GM21576 (cell line): ENCODE results near the gene FLYWCH1.
A peak's percentile ranks its signal among the peaks of the same experiment; 100 is the strongest.

Source experiments
- ATAC-seq: cut with Tn5 transposase; IDR thresholded peaks from one replicate; pipeline ENCODE4 v1.9.1; 2021; ENCODE audit warnings: mild to moderate bottlenecking, moderate library complexity; ENCODE audit not compliant: unreplicated experiment

FLYWCH1 gene

GRCh38 chr16:2966808-2967191 lies 55.1 kb downstream of the FLYWCH1 start:
- ATAC-seq: no peak

DNA sequence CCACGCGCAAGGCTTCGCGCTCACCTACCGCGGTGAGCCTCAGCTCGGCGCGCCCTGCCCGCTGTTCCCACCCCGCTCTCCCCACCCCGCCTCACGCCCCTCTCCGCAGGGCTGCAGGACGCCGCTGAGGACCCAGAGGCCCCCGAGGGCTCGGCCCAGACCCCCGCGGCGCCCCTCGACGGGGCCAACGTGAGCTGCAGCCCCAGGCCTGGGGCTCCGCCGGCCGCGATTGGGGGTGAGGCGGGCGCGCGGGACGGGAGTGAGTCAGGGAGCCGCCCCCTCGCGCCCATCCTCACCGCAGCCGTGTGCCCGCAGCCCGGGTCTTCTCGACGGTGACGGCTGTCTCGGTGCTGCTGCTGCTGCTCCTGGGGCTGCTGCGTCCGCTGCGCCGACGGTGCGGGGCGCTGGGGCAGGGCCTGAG lies 55.5 kb downstream of the FLYWCH1 start:
- ATAC-seq: no peak

- no peak for ATAC-seq
Measured at GRCh38 chr16:2967721-2968161, 56.0 kb downstream of the FLYWCH1 start.

- ATAC-seq: no peak
Measured at GRCh38 chr16:2968368-2968737, 56.6 kb downstream of the FLYWCH1 start.

- peak; percentile 70 for ATAC-seq
Measured at GRCh38 chr16:2968738-2969544, 57.2 kb downstream of the FLYWCH1 start, which contains the start of gene PAQR4. Gene PAQR4, plus strand, starts transcription at chr16:2969348. Its CDS starts 327 bp downstream, at chr16:2969675.

- ATAC-seq: peak; percentile 34
Measured at GRCh38 chr16:2969545-2970521, 58.1 kb downstream of the FLYWCH1 start.

- no peak for ATAC-seq
Measured at GRCh38 chr16:2970563-2970962, 58.8 kb downstream of the FLYWCH1 start.

DNA sequence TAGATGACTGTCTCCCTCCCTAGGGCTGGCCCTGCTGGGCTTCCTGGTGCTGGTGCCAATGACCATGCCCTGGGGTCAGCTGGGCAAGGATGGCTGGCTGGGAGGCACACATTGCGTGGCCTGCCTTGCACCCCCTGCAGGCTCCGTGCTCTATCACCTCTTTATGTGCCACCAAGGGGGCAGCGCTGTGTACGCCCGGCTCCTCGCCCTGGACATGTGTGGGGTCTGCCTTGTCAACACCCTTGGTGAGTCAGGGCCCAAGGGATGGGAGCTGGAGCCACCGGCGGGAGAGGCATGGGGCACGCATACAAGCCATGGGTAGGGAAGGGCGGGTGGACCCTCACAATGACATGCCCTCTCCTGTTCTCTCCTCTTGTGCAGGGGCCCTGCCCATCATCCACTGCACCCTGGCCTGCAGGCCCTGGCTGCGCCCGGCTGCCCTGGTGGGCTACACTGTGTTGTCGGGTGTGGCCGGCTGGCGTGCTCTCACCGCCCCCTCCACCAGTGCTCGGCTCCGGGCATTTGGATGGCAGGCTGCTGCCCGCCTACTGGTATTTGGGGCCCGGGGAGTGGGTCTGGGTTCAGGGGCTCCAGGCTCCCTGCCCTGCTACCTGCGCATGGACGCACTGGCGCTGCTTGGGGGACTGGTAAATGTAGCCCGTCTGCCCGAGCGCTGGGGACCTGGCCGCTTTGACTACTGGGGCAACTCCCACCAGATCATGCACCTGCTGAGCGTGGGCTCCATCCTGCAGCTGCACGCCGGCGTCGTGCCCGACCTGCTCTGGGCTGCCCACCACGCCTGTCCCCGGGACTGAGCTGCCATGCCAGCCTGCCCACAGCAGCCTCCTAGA lies 59.6 kb downstream of the FLYWCH1 start:
- no peak for ATAC-seq

GRCh38 chr16:2971985-2972784 lies 60.5 kb downstream of the FLYWCH1 start:
- ATAC-seq: no peak

DNA sequence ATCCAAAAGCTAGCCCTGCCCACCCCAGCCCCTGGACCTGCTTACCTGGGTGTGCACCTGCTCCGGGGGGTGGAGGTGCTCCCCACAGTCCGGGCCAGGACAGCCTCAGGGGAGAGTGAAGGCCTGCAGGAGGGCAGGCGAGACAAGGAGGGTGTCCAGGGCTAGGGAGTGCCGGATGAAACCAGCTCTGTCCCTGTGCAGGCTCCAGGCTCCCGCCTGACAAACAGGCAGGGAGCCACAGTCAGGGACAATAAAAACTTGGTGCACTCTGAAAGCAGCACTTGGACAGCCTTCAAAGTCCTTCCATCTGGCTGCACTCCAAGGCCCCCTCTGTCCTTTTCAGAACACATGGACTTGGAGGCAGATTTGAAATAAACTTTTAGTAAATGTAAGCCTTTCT lies 61.4 kb downstream of the FLYWCH1 start:
- ATAC-seq: no peak

DNA sequence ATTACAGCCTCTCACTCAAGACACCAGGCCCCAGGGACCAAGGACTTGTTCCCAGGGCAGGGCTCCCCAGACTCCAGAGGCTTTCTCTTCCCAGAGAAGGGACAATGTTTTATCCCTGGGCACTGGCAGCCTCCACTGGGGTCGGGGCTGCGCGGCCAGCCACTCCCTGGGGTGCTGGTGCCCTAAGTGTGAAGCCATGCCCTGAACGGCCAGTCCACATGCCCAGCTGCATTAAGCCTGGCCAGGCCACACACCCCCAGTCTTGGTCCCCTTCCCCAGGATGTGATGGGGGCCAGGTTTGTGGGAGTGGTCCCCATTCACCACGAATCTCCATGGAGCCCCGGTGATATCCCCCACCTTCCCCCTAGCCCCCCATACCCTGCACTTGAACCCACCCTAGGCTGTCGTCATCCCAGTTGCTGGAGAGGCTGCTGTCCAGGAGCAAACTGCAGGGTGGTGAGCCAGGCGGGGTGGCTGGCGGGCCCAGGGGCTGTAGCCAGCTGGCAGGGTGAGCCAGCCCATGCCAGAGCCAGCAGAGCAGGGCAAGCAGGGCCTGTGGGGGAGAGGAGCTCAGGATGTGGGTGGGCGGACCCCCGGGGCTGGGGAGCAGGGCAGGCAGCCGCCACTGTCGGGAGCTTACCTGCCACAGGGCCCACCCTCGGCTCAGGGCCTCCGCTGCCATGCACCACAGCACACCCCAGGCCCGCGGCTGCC lies 62.0 kb downstream of the FLYWCH1 start:
- ATAC-seq: no peak

- no peak for ATAC-seq
Measured at GRCh38 chr16:2974319-2975056, 62.8 kb downstream of the FLYWCH1 start.

DNA sequence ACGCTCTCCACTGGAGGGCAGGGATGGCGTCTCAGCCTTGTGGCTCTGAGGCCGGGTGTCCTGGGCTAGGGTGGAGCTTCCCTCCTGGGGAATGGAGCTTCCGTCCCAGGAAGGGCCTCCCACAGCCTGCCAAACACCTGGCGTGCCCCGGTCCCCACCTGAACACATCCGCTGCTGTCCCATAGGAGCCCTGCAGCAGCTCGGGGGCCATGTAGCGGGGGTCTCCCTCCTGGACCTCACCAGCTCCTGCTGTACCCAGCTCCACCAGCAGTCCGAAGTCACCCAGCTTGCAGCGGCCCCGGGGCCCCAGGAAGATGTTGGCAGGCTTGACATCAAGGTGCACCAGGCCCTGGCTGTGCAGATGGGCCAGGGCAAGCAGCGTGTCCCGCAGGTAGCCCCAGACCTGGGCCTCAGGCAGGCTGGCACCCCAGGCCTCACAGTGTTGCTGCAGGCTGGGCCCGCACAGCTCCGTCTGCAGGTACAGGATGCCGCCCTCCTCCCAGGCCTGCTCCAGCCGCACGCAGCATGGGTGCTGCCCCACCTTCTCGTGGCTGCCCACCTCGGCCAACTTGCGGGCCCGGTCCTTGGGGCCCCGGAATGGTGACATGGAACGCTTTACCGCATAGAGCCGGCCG lies 63.5 kb downstream of the FLYWCH1 start:
- no peak for ATAC-seq

GRCh38 chr16:2976201-2976600 lies 64.5 kb downstream of the FLYWCH1 start:
- no peak for ATAC-seq

DNA sequence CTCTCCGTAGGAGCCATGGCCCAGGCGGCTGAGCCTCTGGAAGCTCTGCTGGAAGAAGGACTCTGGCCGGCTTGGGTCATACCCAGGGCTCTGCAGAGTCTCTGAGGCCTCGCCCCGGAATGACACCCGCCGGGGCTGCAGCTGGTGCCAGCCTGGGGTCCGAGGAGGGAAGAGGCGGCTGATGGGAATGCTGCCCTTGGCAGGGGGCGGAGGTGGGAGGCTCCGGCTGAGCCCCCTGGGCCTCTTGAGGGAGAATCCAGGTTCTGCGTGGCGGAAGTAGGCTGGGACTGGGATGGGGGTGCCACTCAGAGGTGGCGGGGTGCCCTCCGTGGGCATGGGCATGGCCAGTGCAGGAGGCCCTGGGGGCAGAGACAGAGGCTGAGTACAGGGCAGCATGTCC lies 64.9 kb downstream of the FLYWCH1 start:
- no peak for ATAC-seq

- no peak for ATAC-seq
Measured at GRCh38 chr16:2977440-2977839, 65.7 kb downstream of the FLYWCH1 start.

DNA sequence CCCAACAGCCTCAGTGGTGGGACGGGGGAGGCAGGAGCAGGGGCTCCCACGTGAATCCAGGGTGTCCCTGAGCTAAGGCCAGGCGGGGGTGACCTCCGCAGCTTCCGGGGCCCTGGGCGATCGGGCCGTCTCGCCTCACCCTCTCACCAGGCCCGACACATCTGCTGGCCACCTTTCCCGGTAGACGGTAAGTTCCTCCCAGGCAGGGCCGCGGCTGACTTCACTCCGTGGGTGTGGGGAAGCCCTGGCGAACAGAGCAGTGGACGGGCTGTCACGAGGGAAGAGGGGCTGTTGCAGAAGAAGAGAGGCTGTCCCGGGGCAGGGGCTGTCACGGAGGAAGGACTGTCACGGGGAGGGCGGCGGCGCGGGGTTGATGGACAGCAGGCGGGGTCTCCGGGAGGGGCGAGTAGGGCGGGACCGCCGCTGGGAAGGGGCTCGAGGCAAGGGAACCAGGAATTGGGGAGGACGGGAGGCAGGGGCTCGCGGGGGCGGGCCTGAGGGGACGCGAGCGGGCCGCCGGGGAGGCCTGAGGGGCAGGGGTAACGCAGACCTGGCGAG lies 68.0 kb downstream of the FLYWCH1 start:
- peak; percentile 7 for ATAC-seq
